Choroid plexus epithelial cell (primary cell): ENCODE data around the gene C1RL.

Experiments used
- DNase-seq: peaks from one replicate; pipeline ENCODE4 v3.0.0-alpha.2; 2010; ENCODE audit warnings: low read depth
- H3K4me3 ChIP-seq: 2 replicates; pipeline ENCODE4 v1.5.1; 2011; ENCODE audit warnings: low read depth, mild to moderate bottlenecking, control low read depth, low read length, moderate library complexity
- TF ChIP-seq, protein P1 (sequence below): conservative IDR thresholded peaks from 2 replicates; pipeline ENCODE4 v1.5.1; 2011; ENCODE audit warnings: low read depth, mild to moderate bottlenecking, control low read depth, inconsistent platforms, low read length, moderate library complexity

C1RL gene

DNA sequence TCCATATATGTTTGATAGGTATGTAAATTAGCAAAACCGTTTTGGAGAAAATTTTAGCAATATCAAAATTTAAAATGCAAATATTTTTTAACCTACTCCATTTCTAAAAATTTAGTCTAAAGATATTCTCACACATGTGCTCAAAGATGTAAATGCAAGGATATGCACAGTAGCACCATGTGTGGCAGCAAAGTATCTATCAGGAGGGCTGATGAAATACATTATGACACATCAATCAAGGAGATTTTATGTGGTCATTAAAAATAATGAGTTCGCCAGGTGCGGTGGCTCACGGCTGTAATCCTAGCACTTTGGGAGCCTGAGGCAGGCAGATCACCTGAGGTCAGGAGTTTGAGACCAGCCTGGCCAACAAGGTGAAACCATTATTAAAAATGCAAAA is 8.8 kb downstream of the C1RL start:
- no peak for DNase-seq
- H3K4me3 ChIP-seq: no peak overlapping the region
- TF ChIP-seq, protein P1, sequence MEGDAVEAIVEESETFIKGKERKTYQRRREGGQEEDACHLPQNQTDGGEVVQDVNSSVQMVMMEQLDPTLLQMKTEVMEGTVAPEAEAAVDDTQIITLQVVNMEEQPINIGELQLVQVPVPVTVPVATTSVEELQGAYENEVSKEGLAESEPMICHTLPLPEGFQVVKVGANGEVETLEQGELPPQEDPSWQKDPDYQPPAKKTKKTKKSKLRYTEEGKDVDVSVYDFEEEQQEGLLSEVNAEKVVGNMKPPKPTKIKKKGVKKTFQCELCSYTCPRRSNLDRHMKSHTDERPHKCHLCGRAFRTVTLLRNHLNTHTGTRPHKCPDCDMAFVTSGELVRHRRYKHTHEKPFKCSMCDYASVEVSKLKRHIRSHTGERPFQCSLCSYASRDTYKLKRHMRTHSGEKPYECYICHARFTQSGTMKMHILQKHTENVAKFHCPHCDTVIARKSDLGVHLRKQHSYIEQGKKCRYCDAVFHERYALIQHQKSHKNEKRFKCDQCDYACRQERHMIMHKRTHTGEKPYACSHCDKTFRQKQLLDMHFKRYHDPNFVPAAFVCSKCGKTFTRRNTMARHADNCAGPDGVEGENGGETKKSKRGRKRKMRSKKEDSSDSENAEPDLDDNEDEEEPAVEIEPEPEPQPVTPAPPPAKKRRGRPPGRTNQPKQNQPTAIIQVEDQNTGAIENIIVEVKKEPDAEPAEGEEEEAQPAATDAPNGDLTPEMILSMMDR: no peak

DNA sequence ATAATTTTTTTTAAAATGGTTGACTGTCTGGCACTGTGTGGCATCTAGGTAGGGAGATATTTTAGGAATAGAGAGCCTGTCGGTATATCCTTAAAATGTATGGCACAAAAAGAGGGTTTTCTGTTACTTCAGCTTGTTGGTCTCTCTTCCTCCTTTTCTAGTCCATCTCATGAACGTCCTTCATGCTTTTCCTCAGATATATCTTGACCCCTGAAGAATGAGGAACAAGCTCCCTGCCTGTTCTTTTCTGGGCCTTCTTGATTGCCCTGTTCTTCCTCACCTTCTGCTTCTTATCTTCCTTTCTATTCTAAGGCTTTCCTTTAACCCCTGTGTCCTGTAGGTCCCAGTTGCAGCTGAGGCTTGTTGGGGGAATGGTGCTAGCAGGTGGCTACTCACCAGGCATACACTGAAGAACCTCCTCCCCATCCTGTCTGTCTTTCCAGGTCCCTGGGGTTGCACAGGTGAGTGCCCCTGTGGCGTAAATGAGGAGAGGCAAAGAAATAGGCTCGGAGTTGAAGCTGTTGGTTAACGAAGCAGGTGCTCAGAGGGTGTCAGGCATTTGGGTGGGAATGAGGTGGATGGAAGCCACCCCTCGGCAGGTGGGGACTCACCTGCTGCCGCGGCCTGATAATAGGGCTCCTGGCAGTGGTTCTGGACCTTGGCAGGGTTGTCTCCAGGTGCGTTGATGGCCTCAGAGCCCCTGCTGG is 9.6 kb downstream of the C1RL start:
- DNase-seq: no peak
- TF ChIP-seq, protein P1: no peak
- no peak overlapping the region for H3K4me3 ChIP-seq

DNA sequence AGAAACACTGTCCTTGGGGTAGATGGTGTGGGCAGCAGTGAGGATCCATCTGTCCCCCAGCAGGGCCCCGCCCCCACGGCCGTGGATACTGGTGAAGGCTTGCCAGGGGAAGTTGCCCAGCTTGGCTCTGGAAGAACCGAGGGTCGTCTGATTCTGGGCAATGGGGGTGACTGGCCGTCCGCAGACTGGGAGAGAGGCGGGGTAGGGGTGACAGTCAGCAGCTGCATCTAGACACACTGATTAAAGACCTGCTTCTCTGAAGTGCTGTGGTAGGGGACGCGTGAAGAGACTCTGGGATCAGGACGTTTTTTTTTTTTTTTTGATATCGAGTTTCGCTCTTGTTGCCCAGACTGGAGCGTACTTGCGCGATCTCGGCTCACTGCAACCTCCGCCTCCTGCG is 12.0 kb downstream of the C1RL start:
- TF ChIP-seq, protein P1: no peak
- no peak overlapping the region for H3K4me3 ChIP-seq
- no peak for DNase-seq

DNA sequence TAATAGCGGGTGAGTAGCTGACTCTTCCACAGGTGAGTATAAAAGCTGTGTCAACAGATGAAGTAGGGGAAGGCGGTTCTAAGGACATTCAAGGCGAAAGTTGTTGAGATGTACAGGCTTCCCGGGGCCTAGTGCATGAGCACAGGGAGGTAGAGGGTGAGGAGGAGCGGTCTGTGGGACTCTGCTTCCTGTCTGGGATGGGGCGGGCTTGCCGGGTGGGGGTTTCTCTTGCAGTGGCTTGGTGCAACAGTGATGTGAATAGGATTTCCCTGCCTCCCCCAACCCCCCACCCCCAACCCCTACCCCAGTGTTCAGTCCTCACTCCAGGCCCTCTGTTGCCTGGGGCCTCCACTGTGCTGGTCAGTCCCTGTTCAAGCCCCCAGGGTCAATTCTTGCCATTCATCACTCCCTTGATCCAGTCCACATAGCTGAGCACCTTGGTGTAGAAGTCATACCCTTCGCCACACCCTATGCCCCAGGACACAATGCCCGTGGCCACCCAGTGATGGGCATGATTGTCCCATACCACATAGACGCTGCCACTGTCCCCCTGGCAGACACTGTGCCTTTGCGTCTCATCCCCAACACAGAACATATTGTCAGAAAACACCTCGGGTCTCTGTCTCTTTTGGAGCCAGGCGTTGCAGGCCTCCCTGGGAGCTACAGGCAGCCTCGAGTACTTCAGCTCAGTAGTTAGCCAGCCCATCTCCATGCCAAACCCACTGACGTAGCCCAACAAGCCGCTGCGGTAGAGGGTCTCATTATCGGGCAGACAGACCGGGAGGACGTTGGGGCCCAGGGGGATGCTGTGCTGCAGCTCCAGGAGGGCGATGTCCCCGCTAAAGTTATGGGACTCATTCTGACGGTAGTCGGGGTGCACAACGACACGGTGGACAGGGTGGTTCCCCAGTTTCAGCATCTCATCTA is 12.7 kb downstream of the C1RL start:
- no peak for DNase-seq
- TF ChIP-seq, protein P1: no peak
- no peak overlapping the region for H3K4me3 ChIP-seq

DNA sequence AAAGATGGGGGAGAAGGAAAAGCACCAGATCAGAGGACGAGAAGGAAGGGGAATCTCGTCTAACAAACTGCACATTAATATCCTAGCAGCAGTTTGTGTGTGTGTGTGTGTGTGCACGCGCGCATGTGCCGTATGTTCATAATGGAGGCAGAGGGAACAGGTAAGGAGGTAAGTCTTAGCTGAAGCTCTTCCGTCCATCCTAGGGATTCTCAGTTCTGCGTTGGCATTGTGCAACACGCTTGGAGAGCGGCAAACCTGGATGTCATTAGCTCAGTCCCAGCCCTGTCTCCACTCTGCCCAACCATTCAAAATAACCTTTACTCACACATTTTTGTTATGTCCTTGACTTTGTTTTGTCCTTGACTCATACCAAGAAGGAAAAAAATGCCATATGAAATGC is 15.1 kb downstream of the C1RL start:
- TF ChIP-seq, protein P1: no peak
- DNase-seq: no peak
- H3K4me3 ChIP-seq: no peak overlapping the region

DNA sequence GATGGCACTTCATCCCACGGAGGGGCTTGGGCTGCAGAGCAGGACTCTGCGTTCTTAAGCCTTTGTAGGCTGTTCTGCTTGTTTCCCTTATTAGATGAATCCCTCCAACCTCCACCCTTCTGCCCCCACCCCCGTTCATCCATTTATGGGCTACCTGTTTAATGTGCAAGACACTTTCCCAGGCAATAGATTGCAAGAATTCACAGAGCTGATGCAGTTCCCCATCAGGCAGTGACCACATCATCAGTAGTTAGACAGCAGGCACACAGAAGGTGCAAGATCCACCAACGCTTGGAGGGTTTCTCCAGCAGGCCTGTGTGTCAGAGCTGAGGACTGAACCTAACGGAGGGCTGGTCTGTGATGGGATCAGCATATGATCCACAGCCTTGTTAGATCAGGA is 15.5 kb downstream of the C1RL start:
- TF ChIP-seq, protein P1: no peak
- no peak overlapping the region for H3K4me3 ChIP-seq
- no peak for DNase-seq
